GM19351 (cell line): ENCODE results near the gene ATP8B3.

Experiments
- ATAC-seq: cut with Tn5 transposase; IDR thresholded peaks from one replicate; pipeline ENCODE4 v1.9.1; 2021; ENCODE audit warnings: mild to moderate bottlenecking, moderate library complexity; ENCODE audit not compliant: unreplicated experiment

ATP8B3 gene

DNA sequence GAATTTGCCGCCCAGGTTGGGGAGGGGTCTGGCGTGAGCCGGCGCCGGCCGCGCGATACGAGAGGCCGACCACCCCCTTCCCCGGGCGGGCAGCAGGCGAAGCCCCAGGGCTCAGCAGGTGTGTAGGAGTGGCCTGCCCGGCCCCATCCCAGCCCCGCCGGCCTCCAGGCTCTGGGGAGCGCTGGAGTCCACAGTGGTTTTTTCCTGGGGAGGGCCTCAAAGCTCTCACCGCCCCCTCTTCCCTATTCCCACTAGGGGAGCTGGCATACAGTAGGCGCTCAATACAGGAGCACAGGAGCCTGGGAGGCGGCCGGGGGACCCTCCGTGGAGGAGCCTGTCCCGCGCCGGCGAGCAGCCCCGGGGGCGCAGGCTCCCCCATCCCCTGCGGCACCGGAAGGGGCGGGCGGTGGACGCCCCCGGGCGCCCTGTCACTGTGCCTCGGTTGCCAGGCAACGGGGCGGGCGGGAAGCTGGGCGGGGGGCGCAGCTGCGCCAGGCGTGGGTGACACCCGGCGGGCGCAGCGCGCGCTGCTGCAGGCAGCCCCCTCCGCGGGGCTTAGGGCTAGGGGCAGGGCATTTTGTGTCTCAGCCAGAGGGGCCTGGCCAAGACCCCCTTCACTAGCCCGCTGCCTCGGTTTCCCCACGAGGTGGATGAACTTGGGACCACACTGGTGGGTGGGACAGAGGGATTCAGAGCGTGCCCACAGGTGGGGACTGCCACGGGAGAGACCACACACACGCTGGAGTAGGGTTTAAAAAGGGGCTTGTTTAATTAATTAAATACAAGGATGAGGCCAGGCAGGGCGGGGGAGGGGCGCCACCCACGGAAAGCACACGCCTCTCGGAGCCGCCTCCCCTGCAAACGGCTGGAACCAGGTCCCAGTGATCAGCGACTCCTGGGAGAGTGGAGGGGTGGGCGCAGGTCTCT is 39.8 kb upstream of the ATP8B3 start:
- ATAC-seq, result no peak

DNA sequence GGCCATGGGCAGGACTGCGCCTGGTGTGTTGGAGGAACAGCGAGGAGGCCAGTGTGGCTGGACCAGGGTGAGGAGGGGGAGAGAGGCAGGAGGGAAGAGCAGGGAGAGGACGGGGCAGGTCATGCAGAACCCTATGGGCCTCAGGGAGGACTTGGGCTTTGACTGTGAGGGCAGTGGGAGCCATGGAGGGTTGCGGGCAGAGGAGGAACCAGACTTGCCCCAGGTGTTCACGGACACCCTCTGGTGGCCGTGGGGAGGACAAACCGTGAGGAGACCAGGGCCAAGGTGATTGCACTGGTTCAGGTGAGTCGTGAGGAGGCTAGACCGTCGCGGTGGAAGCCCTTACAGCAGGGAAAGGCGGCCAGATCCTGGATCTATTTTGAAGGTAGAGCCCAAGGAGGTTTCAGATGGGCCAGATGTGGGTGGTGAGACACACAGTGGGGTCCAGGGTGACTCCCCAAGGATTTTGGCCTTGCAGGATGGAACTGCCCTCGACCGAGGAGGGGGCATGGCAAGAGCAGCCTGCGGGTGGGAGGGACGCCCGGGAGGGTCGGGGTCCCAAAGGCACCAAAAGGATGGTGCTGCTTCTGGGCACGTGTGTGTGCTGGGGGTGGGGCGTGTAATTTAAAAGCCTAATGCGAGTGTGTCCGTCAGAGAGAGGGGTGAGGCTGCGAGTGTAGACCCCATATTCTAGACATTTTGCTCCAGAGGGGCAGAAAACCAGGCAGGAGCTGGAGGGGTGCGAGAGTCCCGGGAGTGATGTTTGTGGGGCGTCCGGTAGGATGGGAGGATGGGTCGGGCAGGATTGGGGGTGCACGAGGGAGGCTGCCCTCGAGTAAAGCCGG is 39.0 kb upstream of the ATP8B3 start:
- no peak for ATAC-seq

GRCh38 chr19:1849886-1850398 is 37.9 kb upstream of the ATP8B3 start:
- no peak for ATAC-seq

GRCh38 chr19:1849132-1849474 is 37.0 kb upstream of the ATP8B3 start:
- ATAC-seq, result no peak

DNA sequence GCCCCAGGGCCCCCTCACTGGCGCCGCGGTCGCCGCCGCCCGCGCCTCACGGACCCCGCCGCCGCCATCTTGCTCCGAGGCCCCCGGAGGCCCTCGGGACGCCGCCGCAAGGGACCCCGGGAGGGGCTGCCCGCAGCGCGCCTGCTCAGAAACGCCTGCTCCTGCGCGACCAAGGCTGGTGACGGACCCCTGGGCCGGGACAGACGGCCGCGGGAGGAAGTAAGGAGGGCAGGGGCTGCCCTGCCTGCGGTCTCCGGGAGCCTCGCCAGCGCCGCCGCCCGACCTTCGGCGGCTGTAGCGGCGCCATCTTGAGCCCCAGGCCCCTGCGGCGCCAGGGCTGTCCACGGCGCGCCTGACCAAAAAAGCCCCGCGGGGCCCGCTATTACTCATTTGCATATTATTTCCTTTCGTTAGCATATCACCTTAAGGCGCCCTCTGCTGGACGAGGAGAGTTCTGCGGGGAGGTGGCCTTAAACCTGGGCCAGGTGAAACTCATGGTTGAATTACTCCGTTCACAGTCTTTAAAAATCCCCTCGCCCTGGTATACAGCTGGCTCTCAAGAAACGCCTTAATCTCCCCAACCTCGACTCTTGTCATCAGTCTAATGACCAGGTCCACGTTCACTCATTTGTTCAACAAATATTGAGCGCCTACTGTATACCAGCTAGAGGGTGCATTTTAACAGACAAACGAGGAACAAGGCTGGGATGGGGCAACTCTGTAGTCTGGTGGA is 36.5 kb upstream of the ATP8B3 start, which contains the start of gene REXO1:
Gene REXO1, minus strand, starts transcription at position 85 of the 733 bp plus-strand sequence. CDS start 125 bp downstream, outside the sequence.
- peak; percentile 70 for ATAC-seq

- peak; percentile 41 for ATAC-seq
Observed at GRCh38 chr19:1847684-1848398, 35.8 kb upstream of the ATP8B3 start.

GRCh38 chr19:1847348-1847683 is 35.2 kb upstream of the ATP8B3 start:
- no peak for ATAC-seq

- no peak for ATAC-seq
Observed at GRCh38 chr19:1846517-1847204, 34.6 kb upstream of the ATP8B3 start.

- no peak for ATAC-seq
Observed at GRCh38 chr19:1845642-1846041, 33.6 kb upstream of the ATP8B3 start.

GRCh38 chr19:1845125-1845515 is 33.0 kb upstream of the ATP8B3 start:
- no peak for ATAC-seq

GRCh38 chr19:1844513-1845124 is 32.5 kb upstream of the ATP8B3 start:
- ATAC-seq, result no peak

DNA sequence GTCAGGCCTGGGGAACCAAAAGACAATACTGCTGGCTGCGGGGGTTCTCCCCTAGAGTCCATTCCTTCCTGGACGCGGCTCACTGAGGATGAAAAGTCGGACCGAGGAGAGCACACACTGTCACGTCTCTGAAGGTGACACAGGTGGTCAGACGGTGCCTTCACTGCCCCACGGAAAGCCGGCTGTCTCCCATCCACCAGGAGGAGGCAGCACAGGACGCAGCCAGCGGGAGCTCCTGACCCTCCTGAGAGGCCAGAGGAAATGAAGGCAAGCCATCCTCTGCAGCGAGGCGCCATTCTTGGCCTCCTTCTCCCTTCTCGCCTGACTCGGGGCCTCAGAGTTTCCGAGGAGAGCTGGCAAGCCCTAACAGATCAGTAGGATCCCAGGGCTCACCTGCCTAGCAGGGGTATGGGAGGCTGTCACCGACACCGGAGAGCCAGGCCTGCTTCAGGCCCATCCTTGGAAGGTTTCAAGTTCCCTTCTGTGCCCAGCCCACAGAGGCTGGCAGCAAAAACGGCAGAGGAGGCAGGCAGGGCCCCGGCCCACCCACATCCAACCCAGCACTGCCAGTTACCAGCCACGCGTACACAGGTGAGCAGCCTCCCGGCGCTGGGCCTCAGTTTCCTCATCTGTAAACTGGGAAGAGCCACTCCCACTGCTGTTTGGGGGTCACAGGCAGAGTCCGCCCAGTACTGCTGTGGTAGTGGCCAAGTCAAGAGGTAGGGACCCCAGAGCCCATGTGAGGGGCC is 31.7 kb upstream of the ATP8B3 start:
- ATAC-seq, result no peak

DNA sequence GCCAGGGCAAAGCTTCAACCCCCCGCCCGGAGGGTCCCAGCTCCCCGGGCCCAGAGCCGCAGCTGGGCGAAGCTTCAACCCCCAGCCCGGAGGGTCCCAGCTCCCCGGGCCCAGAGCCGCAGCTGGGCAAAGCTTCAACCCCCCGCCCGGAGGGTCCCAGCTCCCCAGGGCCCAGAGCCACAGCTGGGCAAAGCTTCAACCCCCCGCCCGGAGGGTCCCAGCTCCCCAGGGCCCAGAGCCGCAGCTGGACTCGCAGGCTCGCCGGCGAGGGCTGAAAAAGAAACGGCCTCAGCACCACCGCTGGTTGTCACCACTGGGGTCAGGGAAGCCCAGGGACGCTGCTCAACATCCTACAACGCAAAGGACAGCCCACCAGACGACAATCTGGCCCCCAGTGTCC is 31.0 kb upstream of the ATP8B3 start:
- ATAC-seq, result no peak

- no peak for ATAC-seq
Observed at GRCh38 chr19:1841209-1841924, 29.3 kb upstream of the ATP8B3 start.

GRCh38 chr19:1840541-1841115 is 28.6 kb upstream of the ATP8B3 start:
- no peak for ATAC-seq

DNA sequence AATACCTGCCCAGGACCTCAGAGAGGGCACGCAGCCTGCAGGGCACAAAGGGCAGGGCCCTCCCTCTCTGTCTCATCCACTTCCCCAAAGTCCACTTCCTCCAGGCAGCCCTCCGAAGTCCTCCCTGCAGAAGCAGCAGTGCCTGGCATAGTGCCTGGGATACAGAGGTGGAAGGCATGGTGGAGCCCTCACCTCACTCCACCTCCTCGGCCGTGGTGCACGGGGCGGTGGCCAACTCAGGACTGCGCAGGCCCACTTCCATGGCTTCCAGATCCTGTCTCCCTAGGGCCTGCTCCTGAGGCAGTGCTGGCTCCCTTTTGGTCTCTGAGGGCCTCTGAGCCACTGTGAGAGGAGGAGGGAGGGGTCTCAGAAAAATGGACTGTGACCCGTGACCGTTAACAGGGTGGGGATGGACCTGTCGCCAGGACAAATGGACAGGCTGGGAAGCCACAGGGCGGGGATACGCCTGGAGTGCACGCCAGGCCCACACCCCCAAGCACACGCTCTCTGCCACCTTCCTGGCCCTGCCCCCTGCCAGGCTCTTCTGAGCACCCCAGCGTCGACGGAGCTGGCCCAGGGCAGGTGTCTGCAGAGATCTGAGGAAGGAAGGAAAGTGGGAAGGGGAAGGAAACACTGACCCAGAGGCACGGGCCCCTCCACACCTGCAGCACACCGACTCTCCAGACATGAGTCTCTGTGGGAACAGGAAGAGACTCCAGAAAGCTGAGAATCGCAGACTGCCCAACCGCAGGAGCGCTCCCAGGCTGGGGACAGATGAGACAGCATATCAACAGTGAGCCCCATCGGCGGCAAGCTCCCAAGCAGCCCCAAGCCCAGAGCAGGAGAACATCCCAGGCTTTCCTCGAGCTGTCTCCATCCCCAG is 27.8 kb upstream of the ATP8B3 start:
- ATAC-seq, result no peak

DNA sequence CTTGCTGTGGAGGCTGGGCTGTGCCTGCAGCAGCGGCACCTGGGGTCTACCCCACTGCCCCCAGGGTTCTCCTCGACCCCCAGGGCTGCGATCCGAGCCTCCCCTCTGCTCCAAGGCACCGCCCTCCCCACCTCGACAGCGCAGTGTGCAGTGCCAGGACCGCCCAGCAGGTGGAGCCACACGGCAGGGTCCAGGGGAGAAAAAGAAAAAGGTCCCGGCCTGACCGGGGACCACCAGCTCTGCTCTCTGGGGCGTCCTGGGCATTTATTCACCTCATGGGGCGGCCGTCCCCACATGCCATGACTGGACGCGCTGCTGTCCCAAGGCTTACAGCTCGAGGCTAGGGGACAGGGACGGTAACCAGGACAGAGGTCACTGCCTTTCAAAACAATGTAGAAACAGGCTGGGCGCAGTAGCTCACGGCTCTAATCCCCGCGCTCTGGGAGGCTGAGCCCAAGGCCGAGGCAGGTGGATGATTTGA is 25.6 kb upstream of the ATP8B3 start:
- ATAC-seq, result no peak
